IMR-90 (cell line): Measurements from ENCODE around the gene CNNM1. TPM values are rescaled to one million over a fixed set of nuclear protein-coding genes. Genes with fewer than 3 reads are reported as not detected.

Experiments used
- ATAC-seq: fragments of 200-7000 bp; cut with Tn5 transposase; 2 replicates; pipeline ENCODE4 v1.9.1; 2020; ENCODE audit warnings: low read depth, mild to moderate bottlenecking, moderate library complexity
- BruUV-seq: library from RNA; stranded (reverse); fragments of 400-500 nt; replicated peaks from 2 replicates; lab custom pipeline; 2021; lab: Mats Ljungman, UMichigan
- CTCF ChIA-PET: fragments of 300-600 bp; formaldehyde crosslinking; extraction: SDS; loops from one replicate; lab custom pipeline; 2021; ENCODE audit warnings: antibody characterized with exemption; lab: Yijun Ruan, JAX
- POLR2A ChIA-PET: fragments of 300-600 bp; sonication (Branson Sonifier 250); formaldehyde crosslinking; loops from one replicate; lab custom pipeline; 2022; ENCODE audit warnings: antibody characterized with exemption; ENCODE audit not compliant: unreplicated experiment; lab: Charles Lee
- DNase-seq: peaks from one replicate; pipeline ENCODE4 v3.0.0; 2013
- H2AFZ ChIP-seq: replicated peaks from 2 replicates; pipeline ENCODE3; 2013; ENCODE audit warnings: low read length, mild to moderate bottlenecking; ENCODE audit not compliant: poor library complexity
- H2AK5ac ChIP-seq: 2 replicates; pipeline ENCODE4 v1.6.1; 2013; ENCODE audit warnings: low read depth, low read length, inconsistent platforms
- H2AK9ac ChIP-seq: replicated peaks from 2 replicates; pipeline ENCODE3; 2013; ENCODE audit warnings: mild to moderate bottlenecking, low read depth, low read length, moderate library complexity; ENCODE audit not compliant: poor library complexity
- H2BK120ac ChIP-seq: 2 replicates; pipeline ENCODE4 v1.6.1; 2013; ENCODE audit warnings: low read depth, low read length, inconsistent platforms
- H2BK15ac ChIP-seq: 3 replicates; pipeline ENCODE4 v1.6.1; 2013; ENCODE audit warnings: low read depth, low read length, inconsistent platforms
- H2BK20ac ChIP-seq: 2 replicates; pipeline ENCODE4 v1.6.1; 2013; ENCODE audit warnings: low read depth, mild to moderate bottlenecking, inconsistent platforms, low read length, moderate library complexity
- H2BK5ac ChIP-seq: 2 replicates; pipeline ENCODE4 v1.6.1; 2013; ENCODE audit warnings: mild to moderate bottlenecking, low read depth, low read length, inconsistent platforms; ENCODE audit not compliant: poor library complexity, severe bottlenecking
- H3K14ac ChIP-seq: replicated peaks from 2 replicates; pipeline ENCODE4 v1.6.1; 2013; ENCODE audit warnings: low read depth, low read length, inconsistent platforms
- H3K18ac ChIP-seq: 2 replicates; pipeline ENCODE4 v1.6.1; 2013; ENCODE audit warnings: low read depth, low read length, control low read depth
- H3K23ac ChIP-seq: 2 replicates; pipeline ENCODE4 v1.6.1; 2013; ENCODE audit warnings: low read depth, low read length, inconsistent platforms
- H3K27ac ChIP-seq: 2 replicates; pipeline ENCODE4 v1.5.1; 2013; ENCODE audit warnings: mild to moderate bottlenecking, control low read depth, low read length; ENCODE audit not compliant: insufficient read depth
- H3K27me3 ChIP-seq: 2 replicates; pipeline ENCODE4 v1.6.1; 2013; ENCODE audit warnings: low read length; ENCODE audit not compliant: control insufficient read depth, insufficient read depth
- H3K36me3 ChIP-seq: 2 replicates; pipeline ENCODE4 v1.6.1; 2013; ENCODE audit warnings: low read length, mixed read lengths; ENCODE audit not compliant: control insufficient read depth, insufficient read depth
- H3K4ac ChIP-seq: 2 replicates; pipeline ENCODE4 v1.6.1; 2013; ENCODE audit warnings: low read depth, low read length, inconsistent platforms
- H3K4me1 ChIP-seq: 2 replicates; pipeline ENCODE4 v1.6.1; 2013; ENCODE audit warnings: low read length, mixed read lengths; ENCODE audit not compliant: control insufficient read depth, insufficient read depth
- H3K4me2 ChIP-seq: 2 replicates; pipeline ENCODE4 v1.6.1; 2013; ENCODE audit warnings: low read depth, mild to moderate bottlenecking, control low read depth, low read length, moderate library complexity
- H3K4me3 ChIP-seq: 2 replicates; pipeline ENCODE4 v1.5.1; 2013; ENCODE audit warnings: low read depth, mild to moderate bottlenecking, control low read depth, low read length, moderate library complexity; ENCODE audit not compliant: insufficient read depth
- H3K56ac ChIP-seq: 2 replicates; pipeline ENCODE4 v1.6.1; 2013; ENCODE audit warnings: low read length, inconsistent platforms; ENCODE audit not compliant: insufficient read depth; ENCODE audit errors: extremely low read depth
- H3K79me1 ChIP-seq, 2 experiments: 2 replicates each; pipeline ENCODE4 v1.6.1; 2013; ENCODE audit warnings: low read length in 2 of 2, inconsistent platforms in 1 of 2, low read depth in 1 of 2
- H3K9ac ChIP-seq: 2 replicates; pipeline ENCODE4 v1.6.1; 2013; ENCODE audit warnings: low read depth, low read length, control low read depth
- H3K9me1 ChIP-seq: 2 replicates; pipeline ENCODE4 v1.6.1; 2013; ENCODE audit warnings: low read length, inconsistent platforms; ENCODE audit not compliant: insufficient read depth
- H3K9me3 ChIP-seq: 2 replicates; pipeline ENCODE4 v1.6.1; 2013; ENCODE audit warnings: low read length; ENCODE audit not compliant: control insufficient read depth, insufficient read depth
- H4K20me1 ChIP-seq: 2 replicates; pipeline ENCODE4 v1.6.1; 2013; ENCODE audit warnings: low read length, inconsistent platforms; ENCODE audit not compliant: insufficient read depth
- H4K5ac ChIP-seq: 2 replicates; pipeline ENCODE4 v1.6.1; 2013; ENCODE audit warnings: mild to moderate bottlenecking, low read depth, low read length, control low read depth
- H4K8ac ChIP-seq, 2 experiments: 2 replicates each; pipeline ENCODE4 v1.6.1; 2013; ENCODE audit warnings: low read depth in 2 of 2, low read length in 2 of 2, control low read depth in 1 of 2, inconsistent platforms in 1 of 2
- H4K91ac ChIP-seq: 2 replicates; pipeline ENCODE4 v1.6.1; 2013; ENCODE audit warnings: low read depth, low read length, inconsistent platforms; ENCODE audit not compliant: insufficient read depth
- CEBPB ChIP-seq: IDR thresholded peaks from 2 replicates; pipeline ENCODE4 v1.6.1; 2012; ENCODE audit warnings: low read depth, low read length, improper control_type of control experiment
- CHD1 ChIP-seq: IDR thresholded peaks from 2 replicates; pipeline ENCODE4 v1.6.1; 2012; ENCODE audit warnings: low read depth, low read length, improper control_type of control experiment
- RAD21 ChIP-seq: IDR thresholded peaks from 2 replicates; pipeline ENCODE4 v1.6.1; 2012; ENCODE audit warnings: low read length, improper control_type of control experiment
- WGBS, 2 experiments: methylation state at CpG; one replicate each; pipeline versions ENCODE4 v1.1.5 to v1.1.7; 2013; ENCODE audit warnings: missing lambda C conversion rate in 2 of 2; ENCODE audit not compliant: insufficient read length in 1 of 2; ENCODE audit errors: extremely low coverage in 2 of 2; 5-methylcytosine and 5-hydroxymethylcytosine counted together
- dilution Hi-C: fragments of 300-500 bp; cut with HindIII; formaldehyde crosslinking; loops from one replicate; pipeline ENCODE4 v1.14.3; 2018; ENCODE audit warnings: low sequenced_read_pairs; ENCODE audit not compliant: unreplicated experiment
- in situ Hi-C: fragments of 300-500 bp; cut with MboI; formaldehyde crosslinking; loops from 3 replicates; pipeline ENCODE4 v1.14.3; 2019; ENCODE audit warnings: low sequenced_read_pairs, inconsistent platforms, mixed read lengths
- intact Hi-C: fragments of 100-400 bp; cut with micrococcal nuclease; formaldehyde crosslinking; loops from 2 replicates; pipeline ENCODE4 v1.10.0; 2022
- polyA plus RNA-seq, 3 experiments: library from polyadenylated mRNA; depleted of rRNA; stranded (reverse); fragments of >200 nt; gene quantifications; 2 replicates each; pipeline ENCODE4 v1.2.3, GENCODE V29; 2012; ENCODE audit warnings: low replicate concordance in 1 of 3
- total RNA-seq: library from RNA; depleted of rRNA; stranded (reverse); fragments of >200 nt; gene quantifications from 2 replicates; pipeline ENCODE4 v1.2.3, GENCODE V29; 2012

The CNNM1 gene
- total and polyA plus RNA-seq, 2 of the 4 experiments (the other 2 are of a cell fraction) = 0.18 to 0.39 TPM

DNA sequence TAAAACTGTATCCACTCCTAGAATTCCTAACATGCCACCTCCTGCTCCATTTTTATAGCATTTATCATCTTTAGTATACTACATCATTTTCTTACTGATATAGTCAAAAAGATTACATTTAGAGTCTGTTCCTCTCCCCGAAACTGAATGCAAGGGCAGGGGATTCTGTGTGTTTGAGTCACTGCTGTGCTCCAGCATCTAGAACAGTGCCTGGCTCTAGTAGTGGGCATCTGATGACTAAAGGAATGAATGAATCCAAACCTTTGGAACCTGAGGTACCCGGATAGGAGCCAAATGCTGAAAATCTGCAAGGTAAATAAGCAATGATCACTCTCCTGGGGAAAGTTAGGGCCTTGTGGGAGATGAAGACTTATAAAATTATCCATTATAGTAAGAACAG is 82.4 kb downstream of the CNNM1 start:
- Histone ChIP-seq H4K91ac (no peak overlapping the region), H3K18ac (no peak overlapping the region), H2BK20ac (no peak overlapping the region), H4K5ac (no peak overlapping the region), H2AK5ac (no peak overlapping the region), H3K9ac (no peak overlapping the region), H4K20me1 (no peaks in the 10 kb centered on the region), H3K4ac (no peak overlapping the region), H3K4me3 (no peak overlapping the region), H3K4me2 (no peak overlapping the region), H2AFZ (no peak overlapping the region), H3K9me3 (no peaks in the 10 kb centered on the region), H3K4me1 (no peaks in the 10 kb centered on the region), H3K27me3 (no peaks in the 10 kb centered on the region), H2BK120ac (no peak overlapping the region), H3K14ac (no peak overlapping the region), H4K8ac (no peak overlapping the region), H2BK15ac (no peak overlapping the region), H3K56ac (no peak overlapping the region), H3K9me1 (no peaks in the 10 kb centered on the region; the same call in 1 of the 2 replicates), H3K36me3 (peaks cover 4% of the 10 kb centered on the region), H3K27ac (no peak overlapping the region), H3K23ac (no peak overlapping the region), H3K79me1 (peaks cover 4 to 18% of the 10 kb centered on the region in 2 experiments), H2AK9ac (no peak overlapping the region), H2BK5ac (no peak overlapping the region)
- ATAC-seq (no peak), DNase-seq (no peak)
- dilution Hi-C loops = no loop called here
- in situ Hi-C loops = no loop called here
- intact Hi-C loops = no loop called here
- TF ChIP-seq CEBPB (no peak), RAD21 (no peak), CHD1 (no peak)
- no CpG with 5 or more reads among the region's 2 CpGs for WGBS, 2 experiments
- no TSS peak for BruUV-seq
- ChIA-PET POLR2A (no interaction called here), CTCF (interaction anchor here (0.6 kb wide), 1 partner anchor 852 kb away, joined by 3 read pairs; no protein-coding TSS in a partner anchor)
